ENCODE results near the gene RCOR3. TPM values are rescaled to one million over a fixed set of nuclear protein-coding genes. Genes with fewer than 3 reads are reported as not detected.

Gene RCOR3
- total RNA-seq, 1 experiment from 2014 or later: 70.3 TPM

DNA sequence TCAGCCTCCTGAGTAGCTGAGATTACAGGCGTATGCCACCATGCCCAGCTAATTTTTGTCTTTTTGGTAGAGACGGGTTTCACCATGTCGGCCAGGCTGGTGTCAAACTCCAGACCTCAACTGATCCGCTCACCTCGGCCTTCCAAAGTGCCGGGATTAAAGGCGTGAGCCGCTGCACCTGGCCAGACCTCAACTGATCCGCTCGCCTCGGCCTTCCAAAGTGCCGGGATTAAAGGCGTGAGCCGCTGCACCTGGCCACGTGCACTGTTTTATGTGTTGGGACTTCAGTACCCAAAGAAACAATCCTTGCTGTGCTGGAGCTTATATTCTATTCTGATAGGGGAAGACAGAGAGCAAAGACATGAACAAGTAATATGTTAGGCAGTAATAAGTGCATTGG lies 77.6 kb downstream of the RCOR3 start:
- intact Hi-C loops (cut with micrococcal nuclease): no loop called here
- H3K36me3 Mint-ChIP-seq (ENCODE audit: insufficient read depth, unreplicated experiment): no peaks in the 10 kb centered on the region
- no TSS peak for BruUV-seq (replicated peaks)
- CTCF ChIA-PET: interaction anchor here (0.6 to 11.0 kb wide), 8 partner anchors 11 to 216 kb away, joined by 3 to 153 read pairs (median 3); partner anchors contain the start of gene TRAF5
- H3K27me3 Mint-ChIP-seq (ENCODE audit: insufficient read depth, unreplicated experiment): no peaks in the 10 kb centered on the region
- DNase-seq (ENCODE audit: unreplicated experiment): no peak
- H3K27ac Mint-ChIP-seq (ENCODE audit: low read depth, unreplicated experiment): no peak overlapping the region
- peaks cover 24% of the 10 kb centered on the region for H3K4me1 Mint-ChIP-seq (ENCODE audit: insufficient read depth, unreplicated experiment)
- H3K9me3 Mint-ChIP-seq (ENCODE audit: unreplicated experiment): no peaks in the 10 kb centered on the region
- TF ChIP-seq, protein P1, sequence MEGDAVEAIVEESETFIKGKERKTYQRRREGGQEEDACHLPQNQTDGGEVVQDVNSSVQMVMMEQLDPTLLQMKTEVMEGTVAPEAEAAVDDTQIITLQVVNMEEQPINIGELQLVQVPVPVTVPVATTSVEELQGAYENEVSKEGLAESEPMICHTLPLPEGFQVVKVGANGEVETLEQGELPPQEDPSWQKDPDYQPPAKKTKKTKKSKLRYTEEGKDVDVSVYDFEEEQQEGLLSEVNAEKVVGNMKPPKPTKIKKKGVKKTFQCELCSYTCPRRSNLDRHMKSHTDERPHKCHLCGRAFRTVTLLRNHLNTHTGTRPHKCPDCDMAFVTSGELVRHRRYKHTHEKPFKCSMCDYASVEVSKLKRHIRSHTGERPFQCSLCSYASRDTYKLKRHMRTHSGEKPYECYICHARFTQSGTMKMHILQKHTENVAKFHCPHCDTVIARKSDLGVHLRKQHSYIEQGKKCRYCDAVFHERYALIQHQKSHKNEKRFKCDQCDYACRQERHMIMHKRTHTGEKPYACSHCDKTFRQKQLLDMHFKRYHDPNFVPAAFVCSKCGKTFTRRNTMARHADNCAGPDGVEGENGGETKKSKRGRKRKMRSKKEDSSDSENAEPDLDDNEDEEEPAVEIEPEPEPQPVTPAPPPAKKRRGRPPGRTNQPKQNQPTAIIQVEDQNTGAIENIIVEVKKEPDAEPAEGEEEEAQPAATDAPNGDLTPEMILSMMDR (IDR thresholded peaks at IDR 0.05; ENCODE audit: unreplicated experiment): no peak
- POLR2A ChIA-PET: interaction anchor here (0.6 to 1.7 kb wide), 4 partner anchors 10 to 46 kb away, joined by 3 to 6 read pairs (median 3); partner anchors contain the start of gene TRAF5
- no peak overlapping the region for H3K4me3 Mint-ChIP-seq (ENCODE audit: unreplicated experiment)

DNA sequence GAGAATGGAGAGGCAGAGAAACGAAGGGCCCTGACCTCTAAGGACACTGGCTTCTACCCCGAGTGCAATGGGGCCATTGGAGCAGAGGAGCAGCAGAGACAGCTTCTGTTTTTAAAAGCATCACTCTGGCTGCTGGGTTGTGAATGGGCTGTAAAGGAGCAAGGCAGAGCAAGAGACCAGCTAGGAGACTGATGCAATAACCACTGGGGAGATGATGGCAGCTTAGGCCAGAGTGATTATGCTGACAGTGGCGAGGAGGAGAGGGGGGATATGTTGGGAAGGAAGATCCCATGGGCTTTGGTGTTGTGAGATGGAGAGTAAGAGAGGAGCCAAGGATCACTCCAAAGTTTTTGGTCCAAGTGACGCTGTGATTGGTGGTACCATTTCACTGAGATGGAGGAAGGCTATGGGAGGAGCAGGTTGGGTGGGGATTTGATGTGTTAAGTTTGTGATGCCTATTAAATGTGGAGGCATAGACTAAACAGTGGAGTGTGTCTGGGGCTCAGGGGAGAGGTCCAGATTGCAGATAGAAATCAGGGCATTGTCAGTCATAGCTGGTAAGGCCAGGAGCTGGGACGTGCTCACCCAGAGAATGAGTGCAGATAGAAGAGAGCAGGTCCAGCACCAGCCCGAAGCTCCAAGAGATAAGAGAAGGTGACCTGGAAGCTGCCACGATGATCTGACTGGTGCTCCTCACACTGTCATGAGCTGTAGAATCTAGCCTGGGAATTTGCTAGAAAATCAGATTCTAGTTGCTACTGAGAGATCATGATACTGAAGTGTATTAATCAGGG lies 78.5 kb downstream of the RCOR3 start:
- Mint-ChIP-seq H3K9me3 (ENCODE audit: unreplicated experiment) (no peaks in the 10 kb centered on the region), H3K27me3 (ENCODE audit: insufficient read depth, unreplicated experiment) (no peaks in the 10 kb centered on the region), H3K4me3 (ENCODE audit: unreplicated experiment) (no peak overlapping the region), H3K36me3 (ENCODE audit: insufficient read depth, unreplicated experiment) (no peaks in the 10 kb centered on the region), H3K4me1 (ENCODE audit: insufficient read depth, unreplicated experiment) (peaks cover 16% of the 10 kb centered on the region), H3K27ac (ENCODE audit: low read depth, unreplicated experiment) (no peak overlapping the region)
- POLR2A ChIA-PET: interaction anchor here (0.6 to 1.6 kb wide), 3 partner anchors 9 to 47 kb away, joined by 3 read pairs; no protein-coding TSS in a partner anchor
- CTCF ChIA-PET: interaction anchor here (0.6 to 11.0 kb wide), 15 partner anchors 10 to 977 kb away, joined by 3 to 153 read pairs (median 5); partner anchors contain the start of genes DTL, INTS7, SLC30A1 and TRAF5
- BruUV-seq (replicated peaks): no TSS peak
- intact Hi-C loops (cut with micrococcal nuclease): no loop called here
- no peak for DNase-seq (ENCODE audit: unreplicated experiment)
- TF ChIP-seq, protein P1 (IDR thresholded peaks at IDR 0.05; ENCODE audit: unreplicated experiment): no peak

DNA sequence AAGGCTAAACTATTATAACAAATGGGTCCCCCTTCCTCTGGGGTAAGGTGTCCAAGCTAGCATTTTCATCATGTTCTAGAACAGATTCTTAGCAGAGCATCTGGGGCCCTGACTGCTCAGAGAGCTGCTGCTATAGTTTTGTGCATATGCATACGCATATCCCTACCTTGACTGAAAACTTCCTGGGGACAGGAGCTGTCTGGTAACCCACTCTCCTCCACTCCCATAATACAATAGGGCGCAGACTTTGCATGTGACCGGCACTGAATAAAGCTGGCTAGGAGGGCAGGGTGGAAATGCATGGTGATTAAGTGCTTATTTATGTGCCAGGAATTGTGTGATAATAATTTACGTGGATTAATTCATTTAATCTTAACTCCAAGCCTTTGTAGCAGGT lies 79.1 kb downstream of the RCOR3 start:
- POLR2A ChIA-PET: interaction anchor here (0.6 to 1.6 kb wide), 3 partner anchors 9 to 47 kb away, joined by 3 read pairs; no protein-coding TSS in a partner anchor
- Mint-ChIP-seq H3K4me1 (ENCODE audit: insufficient read depth, unreplicated experiment) (peaks cover 16% of the 10 kb centered on the region), H3K36me3 (ENCODE audit: insufficient read depth, unreplicated experiment) (no peaks in the 10 kb centered on the region), H3K27ac (ENCODE audit: low read depth, unreplicated experiment) (no peak overlapping the region), H3K27me3 (ENCODE audit: insufficient read depth, unreplicated experiment) (no peaks in the 10 kb centered on the region), H3K9me3 (ENCODE audit: unreplicated experiment) (no peaks in the 10 kb centered on the region), H3K4me3 (ENCODE audit: unreplicated experiment) (no peak overlapping the region)
- CTCF ChIA-PET: interaction anchor here (0.6 to 11.0 kb wide), 12 partner anchors 9 to 977 kb away, joined by 3 to 153 read pairs (median 4); partner anchors contain the start of genes DTL, INTS7, SLC30A1 and TRAF5
- DNase-seq (ENCODE audit: unreplicated experiment): no peak
- BruUV-seq (replicated peaks): no TSS peak
- intact Hi-C loops (cut with micrococcal nuclease): no loop called here
- TF ChIP-seq, protein P1 (IDR thresholded peaks at IDR 0.05; ENCODE audit: unreplicated experiment): no peak

DNA sequence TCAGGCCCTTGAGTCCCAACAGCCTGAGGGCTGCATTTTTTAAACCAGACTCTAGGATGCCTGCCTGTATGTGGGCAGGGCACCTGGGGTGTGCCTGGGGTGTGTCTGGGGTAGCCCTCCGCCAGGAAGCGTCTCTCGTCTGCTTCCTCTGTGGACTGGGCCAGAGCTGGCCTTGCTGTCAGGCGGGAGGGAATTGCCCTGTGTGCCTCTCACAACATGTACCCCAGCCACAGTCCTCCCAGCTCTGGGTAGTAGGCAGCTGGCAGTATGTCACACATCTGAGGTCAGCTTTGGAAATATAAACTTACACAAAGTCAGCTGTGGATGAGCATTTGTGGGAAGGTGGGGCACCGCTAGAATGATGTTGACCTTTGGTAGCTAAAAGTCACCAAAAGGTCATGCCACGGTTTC lies 80.5 kb downstream of the RCOR3 start:
- H3K4me1 Mint-ChIP-seq (ENCODE audit: insufficient read depth, unreplicated experiment): peaks cover 22% of the 10 kb centered on the region

More for the DNA sequence above, 80.5 kb downstream of the RCOR3 start:
- CTCF ChIA-PET: interaction anchor here (1.0 to 11.0 kb wide), 7 partner anchors 12 to 176 kb away, joined by 3 to 153 read pairs (median 6); partner anchors contain the start of gene TRAF5
- BruUV-seq (replicated peaks): no TSS peak
- POLR2A ChIA-PET: interaction anchor here (0.7 to 1.9 kb wide), 2 partner anchors 43 to 129 kb away, joined by 3 to 5 read pairs; no protein-coding TSS in a partner anchor
- Mint-ChIP-seq H3K36me3 (ENCODE audit: insufficient read depth, unreplicated experiment) (no peaks in the 10 kb centered on the region), H3K4me3 (ENCODE audit: unreplicated experiment) (no peak overlapping the region), H3K27ac (ENCODE audit: low read depth, unreplicated experiment) (peak overlapping the region; percentile 36), H3K9me3 (ENCODE audit: unreplicated experiment) (no peaks in the 10 kb centered on the region), H3K27me3 (ENCODE audit: insufficient read depth, unreplicated experiment) (no peaks in the 10 kb centered on the region)
- intact Hi-C loops (cut with micrococcal nuclease): no loop called here
- DNase-seq (ENCODE audit: unreplicated experiment): no peak
- TF ChIP-seq, protein P1 (IDR thresholded peaks at IDR 0.05; ENCODE audit: unreplicated experiment): no peak

All from MCF 10A (cell line).